Measurements from ENCODE around the gene CIROP.

Gene CIROP

DNA sequence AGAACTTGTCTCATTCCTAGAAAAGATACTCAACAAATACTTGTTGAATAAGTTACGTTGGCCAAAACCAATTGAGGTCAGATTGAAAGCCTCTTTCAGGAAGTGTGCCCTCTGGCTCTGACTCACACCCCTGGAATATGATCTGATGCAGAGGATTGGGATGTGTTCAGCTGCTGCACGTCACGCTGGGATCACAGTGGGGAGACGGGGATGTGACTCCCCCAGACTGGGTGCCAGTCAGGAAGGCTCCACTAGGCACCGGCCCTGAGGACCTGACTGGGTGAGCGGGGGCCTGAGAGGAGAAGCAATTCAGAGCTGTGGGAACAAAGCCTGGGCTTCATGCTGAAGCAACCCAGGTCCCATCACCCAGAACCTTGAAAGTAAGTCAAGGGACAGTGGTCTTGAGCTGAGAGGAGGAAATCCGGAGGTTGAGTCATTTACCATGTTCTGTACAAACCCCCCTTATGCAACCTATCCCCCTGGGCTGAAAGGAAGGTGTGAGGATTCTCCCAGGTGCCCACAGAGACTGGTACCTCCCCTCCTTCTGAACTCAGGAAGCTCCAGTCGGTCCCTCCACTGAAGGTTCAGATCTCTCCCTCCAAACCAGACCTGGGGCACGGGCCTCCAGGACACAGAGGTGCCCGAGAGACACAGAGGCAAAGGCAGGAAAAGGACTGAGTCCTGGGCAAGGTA is 10.4 kb upstream of the CIROP start:
- in situ Hi-C loops (cut with MboI; ENCODE audit: low pct_unique_long_range_greater_than_20kb, low sequenced_read_pairs, unreplicated experiment) = no loop called here
- no peak for DNase-seq (ENCODE audit: low spot score)
- TF ChIP-seq, protein P1, sequence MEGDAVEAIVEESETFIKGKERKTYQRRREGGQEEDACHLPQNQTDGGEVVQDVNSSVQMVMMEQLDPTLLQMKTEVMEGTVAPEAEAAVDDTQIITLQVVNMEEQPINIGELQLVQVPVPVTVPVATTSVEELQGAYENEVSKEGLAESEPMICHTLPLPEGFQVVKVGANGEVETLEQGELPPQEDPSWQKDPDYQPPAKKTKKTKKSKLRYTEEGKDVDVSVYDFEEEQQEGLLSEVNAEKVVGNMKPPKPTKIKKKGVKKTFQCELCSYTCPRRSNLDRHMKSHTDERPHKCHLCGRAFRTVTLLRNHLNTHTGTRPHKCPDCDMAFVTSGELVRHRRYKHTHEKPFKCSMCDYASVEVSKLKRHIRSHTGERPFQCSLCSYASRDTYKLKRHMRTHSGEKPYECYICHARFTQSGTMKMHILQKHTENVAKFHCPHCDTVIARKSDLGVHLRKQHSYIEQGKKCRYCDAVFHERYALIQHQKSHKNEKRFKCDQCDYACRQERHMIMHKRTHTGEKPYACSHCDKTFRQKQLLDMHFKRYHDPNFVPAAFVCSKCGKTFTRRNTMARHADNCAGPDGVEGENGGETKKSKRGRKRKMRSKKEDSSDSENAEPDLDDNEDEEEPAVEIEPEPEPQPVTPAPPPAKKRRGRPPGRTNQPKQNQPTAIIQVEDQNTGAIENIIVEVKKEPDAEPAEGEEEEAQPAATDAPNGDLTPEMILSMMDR (IDR thresholded peaks at IDR 0.05; ENCODE audit: extremely low read depth, insufficient read depth, missing control alignments) = no peak

DNA sequence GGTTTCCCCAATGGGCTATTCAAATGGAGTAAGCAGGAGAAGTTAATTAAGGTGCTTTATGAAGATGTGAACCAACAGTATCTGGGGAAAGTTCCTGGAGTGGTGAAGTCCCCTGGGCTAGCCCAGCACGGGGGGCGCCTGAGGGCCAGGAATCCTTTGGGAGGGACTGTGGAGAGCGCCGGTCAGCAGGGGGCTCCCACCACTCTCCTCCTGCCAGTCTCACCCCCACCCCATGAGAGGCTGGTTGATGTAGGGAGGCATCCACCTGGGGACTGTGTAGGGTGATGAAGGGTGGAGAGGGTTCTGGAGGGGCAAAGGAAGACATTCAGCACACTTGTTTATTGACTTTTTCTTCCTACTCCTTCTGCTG is 9.9 kb upstream of the CIROP start:
- DNase-seq (ENCODE audit: low spot score) = no peak
- in situ Hi-C loops (cut with MboI; ENCODE audit: low pct_unique_long_range_greater_than_20kb, low sequenced_read_pairs, unreplicated experiment) = no loop called here
- TF ChIP-seq, protein P1 (IDR thresholded peaks at IDR 0.05; ENCODE audit: extremely low read depth, insufficient read depth, missing control alignments) = no peak

GRCh38 chr14:23114120-23114458 is 9.3 kb upstream of the CIROP start:
- TF ChIP-seq, protein P1 (IDR thresholded peaks at IDR 0.05; ENCODE audit: extremely low read depth, insufficient read depth, missing control alignments) = no peak
- in situ Hi-C loops (cut with MboI; ENCODE audit: low pct_unique_long_range_greater_than_20kb, low sequenced_read_pairs, unreplicated experiment) = no loop called here
- DNase-seq (ENCODE audit: low spot score) = no peak

GRCh38 chr14:23113431-23114119 is 8.8 kb upstream of the CIROP start:
- in situ Hi-C loops (cut with MboI; ENCODE audit: low pct_unique_long_range_greater_than_20kb, low sequenced_read_pairs, unreplicated experiment) = no loop called here
- TF ChIP-seq, protein P1 (IDR thresholded peaks at IDR 0.05; ENCODE audit: extremely low read depth, insufficient read depth, missing control alignments) = no peak
- DNase-seq (ENCODE audit: low spot score) = no peak

- in situ Hi-C loops (cut with MboI; ENCODE audit: low pct_unique_long_range_greater_than_20kb, low sequenced_read_pairs, unreplicated experiment) = no loop called here
- DNase-seq (ENCODE audit: low spot score) = no peak
- TF ChIP-seq, protein P1 (IDR thresholded peaks at IDR 0.05; ENCODE audit: extremely low read depth, insufficient read depth, missing control alignments) = no peak
Measured at GRCh38 chr14:23112359-23113178, 7.8 kb upstream of the CIROP start.

- DNase-seq (ENCODE audit: low spot score) = no peak
- in situ Hi-C loops (cut with MboI; ENCODE audit: low pct_unique_long_range_greater_than_20kb, low sequenced_read_pairs, unreplicated experiment) = no loop called here
- TF ChIP-seq, protein P1 (IDR thresholded peaks at IDR 0.05; ENCODE audit: extremely low read depth, insufficient read depth, missing control alignments) = no peak
Measured at GRCh38 chr14:23110579-23111365, 6.0 kb upstream of the CIROP start.

Measured in GM13977 (cell line).